LNCAP (cell line): ENCODE data around the gene CCDC27.

Source experiments
- TF ChIP-seq, protein P1 (sequence below): fragments of 450-650 bp; IDR thresholded peaks from 2 replicates; pipeline ENCODE4 v1.5.1; 2017; ENCODE audit warnings: mild to moderate bottlenecking

Gene CCDC27

DNA sequence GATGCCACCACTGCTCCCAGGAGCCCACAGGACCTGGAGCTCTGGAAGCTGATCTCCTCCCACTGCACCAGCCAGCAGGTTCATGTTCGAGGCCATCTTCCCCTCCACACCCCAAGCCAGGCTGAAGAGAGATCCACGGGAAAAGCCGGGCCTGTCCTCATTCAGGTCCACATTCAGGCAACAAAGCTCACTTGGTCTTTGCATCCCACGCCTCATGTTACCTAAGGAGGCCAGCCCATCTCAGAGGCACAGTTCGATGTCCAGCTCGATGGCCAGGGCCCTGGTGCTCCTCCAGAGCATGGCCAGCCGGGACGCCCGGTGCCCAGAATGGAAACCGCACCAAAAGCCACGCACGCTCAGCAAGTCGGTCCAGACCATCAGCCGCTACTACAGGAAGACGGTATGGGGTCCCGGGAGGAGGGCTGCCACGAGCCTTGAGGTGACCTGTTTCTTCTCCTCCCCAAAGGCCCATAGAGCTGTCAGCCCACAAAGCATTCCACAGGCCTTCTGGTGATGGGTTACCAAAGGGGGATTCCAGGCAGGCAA, at the start of gene CCDC27:
CCDC27 (plus strand) TSS at position 51 of the 546 bp plus-strand sequence; CDS start at position 83, 32 bp downstream.
- TF ChIP-seq, protein P1, sequence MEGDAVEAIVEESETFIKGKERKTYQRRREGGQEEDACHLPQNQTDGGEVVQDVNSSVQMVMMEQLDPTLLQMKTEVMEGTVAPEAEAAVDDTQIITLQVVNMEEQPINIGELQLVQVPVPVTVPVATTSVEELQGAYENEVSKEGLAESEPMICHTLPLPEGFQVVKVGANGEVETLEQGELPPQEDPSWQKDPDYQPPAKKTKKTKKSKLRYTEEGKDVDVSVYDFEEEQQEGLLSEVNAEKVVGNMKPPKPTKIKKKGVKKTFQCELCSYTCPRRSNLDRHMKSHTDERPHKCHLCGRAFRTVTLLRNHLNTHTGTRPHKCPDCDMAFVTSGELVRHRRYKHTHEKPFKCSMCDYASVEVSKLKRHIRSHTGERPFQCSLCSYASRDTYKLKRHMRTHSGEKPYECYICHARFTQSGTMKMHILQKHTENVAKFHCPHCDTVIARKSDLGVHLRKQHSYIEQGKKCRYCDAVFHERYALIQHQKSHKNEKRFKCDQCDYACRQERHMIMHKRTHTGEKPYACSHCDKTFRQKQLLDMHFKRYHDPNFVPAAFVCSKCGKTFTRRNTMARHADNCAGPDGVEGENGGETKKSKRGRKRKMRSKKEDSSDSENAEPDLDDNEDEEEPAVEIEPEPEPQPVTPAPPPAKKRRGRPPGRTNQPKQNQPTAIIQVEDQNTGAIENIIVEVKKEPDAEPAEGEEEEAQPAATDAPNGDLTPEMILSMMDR = no peak

DNA sequence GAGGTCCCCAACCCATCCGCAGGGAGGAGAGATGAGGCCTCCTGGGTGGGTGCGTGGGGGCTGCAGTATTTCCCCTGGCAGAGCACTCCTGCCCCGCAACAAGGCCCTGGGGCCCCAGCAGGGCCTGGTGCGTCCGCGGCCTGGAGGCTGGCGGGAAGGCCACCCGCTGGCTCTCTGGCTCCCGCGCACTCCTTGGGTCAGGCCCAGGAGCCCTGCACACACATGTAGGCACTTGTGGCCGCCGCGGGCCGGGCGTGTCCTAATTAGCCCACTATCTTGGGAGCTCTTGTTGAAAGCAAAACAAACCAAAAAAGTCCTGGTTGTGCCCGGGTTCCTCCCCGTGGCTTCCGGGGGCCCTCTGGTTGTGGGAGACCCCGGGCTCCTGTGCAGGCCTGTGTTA, 49.7 kb upstream of the CCDC27 start:
- TF ChIP-seq, protein P1 = no peak

DNA sequence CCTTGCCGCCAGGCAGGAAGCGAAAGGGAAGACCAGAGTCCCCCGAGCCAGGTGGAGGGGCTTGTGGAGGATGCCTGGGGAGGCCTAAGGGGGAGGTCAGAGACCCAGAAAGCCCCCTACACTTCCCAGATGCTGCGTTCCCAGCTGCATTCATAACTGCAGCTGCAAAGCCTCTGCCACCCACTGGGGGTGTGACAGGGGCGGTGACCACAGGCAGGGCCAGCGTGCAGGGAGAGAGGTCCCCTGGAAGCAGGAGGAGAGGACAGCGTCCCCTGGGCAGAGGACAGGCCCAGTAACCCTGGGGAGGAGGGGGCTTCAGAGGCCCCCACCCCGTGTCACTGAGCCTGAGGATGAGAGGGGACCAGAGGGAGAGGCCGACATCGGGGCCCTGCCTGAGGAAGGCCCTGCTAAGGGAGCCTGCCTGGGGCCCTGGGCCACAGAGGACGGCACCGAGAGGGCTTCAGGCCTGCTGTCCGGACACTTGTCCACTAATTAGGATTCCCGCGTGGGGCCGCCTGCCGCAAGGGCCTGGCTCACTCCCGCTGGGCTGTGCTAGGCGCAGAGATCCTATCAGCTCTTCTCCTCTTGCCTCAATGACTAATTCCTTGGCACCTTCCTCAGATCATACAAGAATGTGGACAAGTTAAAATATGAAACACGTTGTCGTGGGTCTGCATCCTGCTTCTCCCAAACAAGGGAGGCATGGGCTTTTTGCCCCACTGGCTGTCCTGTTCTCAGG, 49.1 kb upstream of the CCDC27 start:
- TF ChIP-seq, protein P1 = no peak

DNA sequence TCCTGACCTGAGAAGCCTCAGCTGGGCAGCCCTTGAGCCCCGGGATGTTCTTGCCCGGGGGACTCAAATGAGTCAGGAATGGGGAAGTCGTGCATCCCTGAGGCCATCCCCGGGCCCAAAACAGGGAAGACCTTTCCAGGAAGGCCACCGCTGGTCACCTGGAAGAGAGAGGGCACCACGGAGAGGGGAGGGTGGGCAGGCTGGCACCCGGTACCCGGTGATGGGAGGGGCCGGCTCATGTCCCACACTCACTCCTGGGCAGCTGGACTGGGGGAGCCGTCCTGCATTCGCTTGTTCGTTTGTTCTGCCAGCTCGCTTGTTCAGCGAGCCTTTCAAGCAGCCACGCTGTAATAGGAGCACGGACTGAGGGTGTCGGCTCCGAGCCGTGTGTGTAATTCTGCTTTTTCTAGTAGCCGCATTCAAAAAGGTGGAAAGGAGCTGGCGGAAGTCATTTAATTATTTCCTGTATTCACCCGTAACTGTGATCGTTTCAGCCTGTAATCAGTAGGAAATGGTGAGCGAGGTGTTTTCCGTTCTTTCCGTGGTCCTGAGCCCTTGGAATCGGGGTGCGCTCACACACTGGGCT, 48.4 kb upstream of the CCDC27 start:
- TF ChIP-seq, protein P1 = no peak

DNA sequence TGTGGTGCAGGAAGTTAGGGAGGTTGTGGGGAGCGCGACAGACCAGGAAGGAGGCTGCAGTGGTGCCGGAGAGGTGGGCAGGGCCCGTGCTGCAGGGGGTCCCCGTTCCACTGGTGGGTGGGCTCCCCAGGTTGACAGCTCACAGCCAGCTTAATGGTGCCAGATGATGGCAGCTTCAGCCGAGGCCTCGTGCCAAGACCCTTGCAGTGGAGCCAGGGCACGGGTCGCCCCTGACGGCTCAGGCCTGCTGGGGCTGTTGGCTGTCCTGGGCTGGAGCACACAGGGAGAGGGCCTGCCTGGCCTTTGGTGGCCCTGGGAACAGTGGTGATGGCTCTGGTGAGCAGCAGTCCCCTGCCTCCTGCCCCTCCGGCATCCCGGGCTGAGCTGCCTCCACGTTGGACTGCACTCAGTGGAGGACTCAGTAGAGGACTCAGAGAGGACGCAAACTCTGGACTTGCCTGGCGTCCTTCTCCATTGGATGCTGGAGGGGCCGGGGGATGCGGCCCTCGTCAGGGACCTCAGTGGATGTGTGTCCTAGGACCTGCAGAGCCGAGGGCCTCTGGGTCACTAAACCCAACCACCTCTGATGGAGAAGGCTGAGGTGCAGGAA, 46.8 kb upstream of the CCDC27 start:
- TF ChIP-seq, protein P1 = no peak

DNA sequence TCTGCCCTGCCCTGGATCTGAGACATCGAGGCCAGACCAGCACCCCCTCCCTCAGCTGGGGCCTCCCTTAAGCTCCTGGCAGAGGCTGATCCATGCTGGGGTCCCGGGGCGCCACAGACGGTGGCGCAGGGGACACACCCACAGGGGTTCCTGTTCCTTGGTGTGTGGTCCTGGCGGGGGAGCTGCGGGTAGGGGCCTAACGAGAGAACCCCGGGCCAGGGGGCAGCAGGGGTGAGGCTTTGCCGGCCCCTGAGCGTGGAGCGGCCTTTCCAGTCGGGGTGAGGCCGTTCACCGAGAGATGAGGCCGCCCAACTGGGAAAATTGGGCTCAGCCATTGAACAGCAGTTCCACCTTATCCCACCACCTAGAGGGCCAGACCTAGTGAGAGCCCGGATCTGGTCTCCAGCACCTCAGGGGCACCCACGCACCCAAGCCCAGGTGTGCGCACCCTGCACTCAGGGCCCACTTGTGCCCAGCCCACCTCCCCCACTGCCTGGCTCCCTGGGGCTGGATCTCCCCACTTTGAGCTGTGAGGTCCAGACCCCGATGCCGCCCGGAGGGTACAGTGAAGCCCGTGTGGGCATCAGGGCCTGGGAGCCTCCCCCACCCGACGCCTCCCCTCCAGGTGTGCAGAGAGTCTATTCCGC, 45.5 kb upstream of the CCDC27 start:
- TF ChIP-seq, protein P1 = no peak

DNA sequence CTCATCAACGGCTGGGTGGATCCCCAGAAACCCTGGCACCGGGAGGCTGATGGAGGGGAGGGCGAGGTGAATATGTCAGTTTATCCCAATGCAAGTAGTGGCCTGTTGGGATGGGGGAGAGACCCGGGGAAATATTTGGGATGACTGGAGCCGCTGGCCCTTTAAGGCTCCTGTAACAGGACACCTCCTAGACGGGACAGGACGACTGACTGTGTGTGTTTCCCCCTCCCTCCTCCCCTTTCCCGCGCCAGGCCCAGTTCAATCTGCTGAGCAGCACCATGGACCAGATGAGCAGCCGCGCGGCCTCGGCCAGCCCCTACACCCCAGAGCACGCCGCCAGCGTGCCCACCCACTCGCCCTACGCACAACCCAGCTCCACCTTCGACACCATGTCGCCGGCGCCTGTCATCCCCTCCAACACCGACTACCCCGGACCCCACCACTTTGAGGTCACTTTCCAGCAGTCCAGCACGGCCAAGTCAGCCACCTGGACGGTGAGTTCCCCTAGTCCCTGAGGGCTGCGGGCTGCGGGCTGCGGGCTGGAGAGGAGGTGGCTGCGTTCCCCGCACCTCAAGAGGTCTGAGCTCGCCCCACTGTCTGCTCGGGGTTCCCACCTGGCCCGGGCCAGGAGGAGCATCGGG, 44.8 kb upstream of the CCDC27 start:
- TF ChIP-seq, protein P1 = no peak
